Urothelium cell line (cell line): ENCODE measurements around the gene METTL8.

Experiments
- DNase-seq: peaks from one replicate; pipeline ENCODE4 v3.0.0; 2011; ENCODE audit warnings: low spot score, mixed read lengths
- FAIRE-seq: peaks from 2 replicates; lab custom pipeline; 2011; peaks lifted over from hg19 to GRCh38; lab: Jason Lieb, UNC

Gene METTL8

DNA sequence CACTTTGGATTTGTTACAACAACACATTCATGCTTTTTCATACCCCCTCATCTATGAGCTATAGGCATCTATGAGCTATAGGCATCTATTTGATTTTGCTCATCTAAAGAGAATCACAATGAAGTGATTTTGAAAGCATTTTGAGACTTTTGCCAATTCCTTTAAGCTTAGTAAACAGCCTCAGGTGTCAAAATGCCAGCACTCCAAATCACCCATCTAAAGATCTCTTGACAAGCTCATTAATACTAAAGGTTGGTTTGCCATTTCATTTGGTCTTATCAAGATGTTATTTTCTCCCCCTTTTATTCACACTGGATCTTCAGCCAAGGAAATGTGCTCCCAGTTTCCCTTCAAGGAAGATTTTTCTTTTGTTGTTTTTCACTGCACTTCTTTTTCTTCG lies 162.4 kb downstream of the METTL8 start:
- DNase-seq (no peak), FAIRE-seq (no peak)

DNA sequence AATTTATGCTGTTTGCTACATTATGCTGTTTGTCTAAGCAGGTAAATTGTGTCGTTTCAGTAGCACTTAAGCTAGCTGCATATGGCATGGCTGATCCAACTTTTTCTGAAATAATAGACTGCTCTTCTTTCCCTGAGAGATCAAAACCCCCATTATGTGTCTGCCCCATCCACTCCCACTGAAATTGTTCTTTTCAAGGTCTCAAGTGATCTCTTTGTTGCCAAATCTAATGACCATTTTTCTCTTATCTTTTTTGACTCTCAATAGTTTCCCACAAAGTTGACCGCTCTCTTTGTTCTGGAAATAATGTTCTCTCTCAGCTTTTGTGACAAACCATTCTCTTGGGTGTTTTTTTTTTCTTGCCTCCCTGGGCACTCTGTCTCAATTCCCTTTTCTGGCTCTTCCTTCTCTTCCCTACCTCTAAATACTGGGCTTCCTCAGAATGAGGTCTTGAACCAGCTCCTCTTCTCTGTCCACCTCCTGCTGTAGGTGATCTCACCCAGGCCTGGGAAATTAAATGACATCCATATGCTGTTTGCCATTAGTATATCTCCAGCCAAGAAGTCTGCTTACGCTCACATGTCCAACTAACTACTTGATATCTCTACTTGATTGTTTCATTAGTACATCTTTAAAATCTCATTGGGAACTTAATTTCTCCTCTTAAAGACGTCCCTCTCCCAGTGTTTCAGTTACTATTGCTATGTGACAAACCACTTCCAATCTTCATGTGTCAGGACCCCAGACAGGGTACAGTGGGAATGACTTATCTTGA lies 165.7 kb downstream of the METTL8 start:
- no peak for DNase-seq
- FAIRE-seq = no peak
